GM21723 (cell line): ENCODE data around the gene OR6Y1.

Experiments
- ATAC-seq: cut with Tn5 transposase; IDR thresholded peaks from one replicate; pipeline ENCODE4 v1.9.1; 2021; ENCODE audit warnings: mild to moderate bottlenecking, moderate library complexity; ENCODE audit not compliant: unreplicated experiment

Gene OR6Y1, protein sequence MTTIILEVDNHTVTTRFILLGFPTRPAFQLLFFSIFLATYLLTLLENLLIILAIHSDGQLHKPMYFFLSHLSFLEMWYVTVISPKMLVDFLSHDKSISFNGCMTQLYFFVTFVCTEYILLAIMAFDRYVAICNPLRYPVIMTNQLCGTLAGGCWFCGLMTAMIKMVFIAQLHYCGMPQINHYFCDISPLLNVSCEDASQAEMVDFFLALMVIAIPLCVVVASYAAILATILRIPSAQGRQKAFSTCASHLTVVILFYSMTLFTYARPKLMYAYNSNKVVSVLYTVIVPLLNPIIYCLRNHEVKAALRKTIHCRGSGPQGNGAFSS

DNA sequence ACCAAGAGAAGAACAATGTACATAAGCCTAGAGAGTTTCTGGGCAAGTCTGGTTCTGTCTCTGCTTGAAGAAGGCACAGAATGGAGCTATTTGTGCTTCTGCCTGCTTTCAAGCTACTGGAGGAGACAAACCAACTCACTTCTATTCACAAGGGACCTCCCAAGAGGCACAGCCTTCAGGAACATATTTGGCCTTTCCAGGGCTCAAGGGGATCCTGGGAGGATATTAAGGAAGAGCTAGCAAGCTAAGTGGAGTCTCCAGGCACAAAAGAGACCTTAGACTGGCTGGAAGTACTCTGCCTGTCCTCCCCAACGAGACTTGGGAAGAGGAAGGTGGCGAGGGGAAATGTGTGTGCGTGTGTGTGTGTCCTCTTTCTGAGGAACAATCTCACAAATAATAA, at the start of gene OR6Y1:
Gene OR6Y1 (minus strand): TSS at position 54 of the 400 bp plus-strand sequence. CDS start 6,300 bp downstream, outside the sequence.
- no peak for ATAC-seq

DNA sequence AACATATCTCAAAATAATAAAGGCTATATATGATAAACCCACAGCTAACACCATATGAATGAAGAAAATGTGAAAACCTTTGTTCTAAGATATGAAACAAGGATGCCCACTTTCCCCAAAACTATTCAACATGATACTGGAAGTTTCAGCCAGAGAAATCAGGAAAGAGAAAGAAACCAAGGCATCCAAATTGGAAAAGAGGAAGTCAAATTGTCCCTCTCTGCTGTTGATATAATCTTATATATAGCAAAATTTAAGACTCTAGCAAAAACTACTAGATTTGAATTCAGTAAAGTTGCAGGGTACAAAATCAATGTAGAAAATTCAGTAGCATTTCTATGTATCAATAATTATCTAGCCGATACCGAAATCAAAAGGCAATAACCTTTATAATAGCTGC, 46.5 kb upstream of the OR6Y1 start:
- no peak for ATAC-seq

DNA sequence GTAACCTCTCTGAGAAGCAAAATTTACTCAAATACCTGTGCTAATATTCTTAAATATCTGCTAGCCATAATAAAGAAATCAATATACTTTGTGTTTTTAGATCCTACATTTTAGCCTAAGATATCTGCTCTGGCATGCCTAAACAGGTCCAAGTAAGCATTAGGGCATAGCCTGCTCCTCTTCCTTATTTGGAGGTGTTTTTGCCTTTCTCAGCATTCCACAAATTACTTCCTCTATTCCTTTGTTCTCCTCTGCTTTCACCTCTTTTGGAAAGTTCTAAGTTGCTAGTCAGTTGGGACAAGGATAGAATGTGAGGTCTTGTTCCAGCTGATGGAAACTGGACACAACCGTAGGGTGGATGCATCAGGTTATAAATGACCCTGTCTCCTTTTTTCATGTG, 32.7 kb upstream of the OR6Y1 start:
- no peak for ATAC-seq

DNA sequence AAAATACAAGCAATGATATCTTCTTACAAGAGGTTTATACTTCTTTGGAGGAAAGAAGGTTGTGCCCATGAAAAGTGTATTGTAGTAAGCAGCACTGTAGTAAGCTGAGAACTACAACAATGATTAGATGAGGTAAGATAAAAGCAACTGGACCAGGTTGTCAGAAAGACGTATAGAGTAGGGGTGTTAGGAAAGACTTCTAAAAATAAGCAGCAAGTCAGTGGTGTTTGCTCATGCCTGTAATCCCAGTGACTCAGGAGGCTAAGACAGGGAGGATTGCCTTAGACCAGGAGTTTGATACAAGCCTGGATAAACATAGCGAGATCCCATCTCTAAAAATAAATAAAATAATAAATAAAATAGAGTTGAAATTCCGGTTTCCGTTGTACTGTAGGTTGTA, 29.8 kb upstream of the OR6Y1 start:
- no peak for ATAC-seq

DNA sequence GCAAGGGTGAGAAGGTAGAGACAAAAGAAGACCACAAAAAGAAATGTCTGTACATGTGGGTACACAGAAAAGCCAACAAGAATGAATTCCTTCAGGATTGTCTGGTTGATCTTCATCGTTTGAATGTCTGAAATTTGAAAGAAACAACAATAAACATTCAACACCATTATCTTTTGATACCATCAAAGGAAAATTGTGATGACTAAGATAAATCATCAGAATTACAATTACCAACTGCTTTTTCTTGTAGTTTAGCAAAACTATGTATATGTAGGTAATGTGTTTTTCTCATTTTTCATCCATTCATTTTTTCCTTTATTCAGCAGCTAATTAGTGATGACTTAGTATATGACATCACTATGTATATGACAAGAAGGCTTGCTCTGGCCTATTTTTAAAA, 25.5 kb upstream of the OR6Y1 start, which contains the start of gene OR10X1:
Gene OR10X1 (minus strand): TSS at position 167 of the 400 bp plus-strand sequence. CDS start 0 bp downstream, at position 167.
- no peak for ATAC-seq

DNA sequence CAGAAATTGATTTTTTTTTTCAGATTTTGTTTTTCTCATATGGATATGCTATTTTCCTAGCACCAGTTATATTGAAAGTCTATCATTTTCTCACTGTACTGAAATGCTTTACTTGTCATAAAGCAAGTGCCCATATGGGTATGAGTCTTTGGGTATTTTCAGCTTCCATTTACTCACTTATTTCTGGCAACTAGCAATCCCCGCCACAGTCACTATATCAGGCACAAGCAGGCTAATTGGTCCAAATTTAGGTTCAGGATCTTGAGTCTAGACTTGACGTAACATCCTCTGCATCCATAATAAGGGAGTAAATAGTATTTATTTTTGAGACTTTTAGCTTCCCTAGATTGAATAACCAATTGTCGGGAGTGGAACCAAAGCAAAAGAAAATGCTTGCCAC, 23.4 kb upstream of the OR6Y1 start:
- no peak for ATAC-seq

DNA sequence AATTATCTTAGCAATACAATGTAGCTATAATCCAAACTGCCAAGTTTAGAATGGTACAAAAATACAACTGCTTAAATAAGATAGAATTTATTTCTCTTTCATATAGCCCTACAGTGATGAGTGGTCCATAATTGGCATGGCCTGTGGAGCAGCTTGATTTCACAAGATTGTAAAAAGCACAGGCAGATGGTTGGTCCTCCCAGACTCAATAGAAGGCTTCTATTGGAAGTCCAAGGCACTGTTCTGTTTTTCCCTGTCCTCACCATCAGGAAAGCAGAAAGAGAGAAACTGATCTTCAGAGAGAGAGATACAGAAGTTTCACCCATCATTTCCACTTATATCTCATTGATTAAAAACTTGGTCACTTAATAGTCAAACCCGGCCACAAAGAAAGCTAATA, 18.0 kb upstream of the OR6Y1 start:
- no peak for ATAC-seq

DNA sequence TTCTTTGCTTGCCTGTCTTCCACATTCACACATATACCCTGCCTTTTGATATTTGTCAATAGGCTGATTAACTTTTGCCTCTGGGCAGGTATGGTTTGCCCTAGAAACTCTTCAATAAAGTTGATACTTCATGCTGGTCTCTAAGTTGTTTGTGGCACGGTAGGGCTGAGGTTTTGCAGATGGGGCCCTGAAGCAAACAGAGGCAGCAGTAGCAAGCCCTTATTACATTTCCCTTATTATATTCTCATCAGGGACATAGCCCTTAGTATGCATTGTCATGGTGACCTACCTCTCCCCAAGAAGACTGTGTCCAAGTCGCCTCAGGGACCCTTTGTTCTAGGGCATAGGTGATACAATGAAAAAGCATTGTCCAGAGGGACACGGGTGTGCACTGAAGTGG, 16.3 kb upstream of the OR6Y1 start, which contains the start of gene OR6P1:
Gene OR6P1 (minus strand): TSS at position 101 of the 400 bp plus-strand sequence. CDS start 6,976 bp downstream, outside the sequence.
- ATAC-seq, result no peak

DNA sequence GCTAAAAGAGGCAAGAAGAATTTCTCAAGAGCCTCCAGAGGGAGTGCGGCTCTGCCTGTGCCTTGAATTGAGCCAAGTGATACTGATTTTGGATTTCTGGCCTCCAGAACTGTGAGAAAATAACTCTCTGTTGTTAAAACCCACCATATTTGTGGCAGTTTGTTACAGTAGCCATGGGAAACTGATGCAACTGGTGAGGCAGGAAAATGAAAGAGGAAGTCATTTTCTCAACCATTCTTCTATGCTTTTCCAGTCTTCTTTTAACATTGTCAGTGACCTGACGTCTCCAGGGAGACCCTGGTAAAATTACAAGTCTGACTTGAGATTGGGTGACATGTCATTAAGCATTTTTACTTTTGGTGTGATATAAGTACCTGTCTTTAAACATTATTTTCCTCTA, 10.4 kb upstream of the OR6Y1 start:
- ATAC-seq, result no peak

DNA sequence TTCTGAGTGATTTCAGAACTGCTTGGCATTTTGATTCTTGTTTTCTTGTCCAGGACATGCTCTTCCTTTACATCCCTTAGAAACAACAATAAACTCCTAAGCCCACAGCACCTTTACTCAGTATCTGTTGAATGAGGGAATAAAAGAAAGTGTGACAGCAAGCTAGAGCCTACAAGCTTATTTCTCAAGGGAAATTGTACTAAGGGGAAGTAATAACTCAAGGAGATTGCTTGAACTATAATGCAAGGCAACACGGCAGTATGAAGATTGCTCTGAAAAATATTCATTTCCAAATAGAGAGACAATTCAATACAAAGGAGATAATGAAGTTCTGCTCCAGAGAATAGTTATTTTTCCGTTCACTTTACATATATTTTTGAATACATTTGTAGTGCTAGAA, 9.6 kb upstream of the OR6Y1 start:
- no peak for ATAC-seq

DNA sequence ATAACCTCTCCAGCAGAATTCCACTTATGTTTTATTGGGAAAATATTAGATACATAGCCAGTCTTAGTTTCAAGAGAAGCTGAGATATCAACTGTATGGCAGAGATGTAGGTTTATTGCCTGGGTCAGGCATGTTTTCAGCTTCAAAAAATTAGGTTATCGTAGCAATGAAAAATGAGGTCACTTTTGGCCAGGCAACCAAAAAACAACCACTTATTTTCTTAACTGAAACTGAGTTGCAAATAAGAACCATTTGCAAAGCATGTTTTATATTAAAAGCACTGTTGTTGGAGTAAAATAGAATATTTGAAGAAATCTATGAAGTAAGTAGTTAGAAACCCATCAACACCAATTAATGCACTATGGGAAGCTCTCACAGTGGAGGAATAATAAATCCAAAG, 5.5 kb upstream of the OR6Y1 start:
- ATAC-seq, result no peak

DNA sequence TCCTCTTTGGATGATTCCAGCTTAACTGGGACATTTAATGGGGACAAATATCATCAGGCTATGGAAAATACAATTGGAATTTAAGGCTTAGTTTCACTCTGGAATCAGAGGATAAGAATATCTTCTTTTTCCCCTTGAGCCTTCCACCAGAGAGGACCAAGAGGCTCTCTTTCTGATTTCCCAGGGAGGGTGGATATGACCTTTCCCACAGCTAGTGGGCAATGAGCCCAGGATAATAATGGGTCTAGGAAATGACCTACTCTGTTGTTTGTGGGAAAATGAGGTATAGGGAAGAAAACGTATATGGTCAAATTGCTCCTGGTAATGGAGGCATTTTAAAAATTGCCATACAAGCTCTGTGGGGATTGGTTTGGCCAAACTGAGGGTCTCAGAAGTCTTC, 1.9 kb downstream of the OR6Y1 start:
- ATAC-seq, result no peak

DNA sequence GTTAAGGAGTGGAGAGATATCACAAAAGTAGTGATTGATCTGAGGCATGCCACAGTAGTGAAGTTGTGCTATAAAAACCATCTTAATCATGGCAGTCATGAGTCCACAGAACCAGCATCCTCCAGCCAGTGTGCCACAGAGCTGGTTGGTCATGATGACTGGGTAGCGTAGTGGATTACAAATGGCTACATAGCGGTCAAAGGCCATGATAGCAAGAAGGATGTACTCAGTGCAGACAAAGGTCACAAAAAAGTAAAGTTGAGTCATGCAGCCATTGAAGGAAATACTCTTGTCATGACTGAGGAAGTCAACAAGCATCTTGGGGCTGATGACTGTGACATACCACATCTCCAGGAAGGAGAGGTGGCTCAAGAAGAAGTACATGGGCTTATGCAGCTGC, 6.7 kb downstream of the OR6Y1 start:
- ATAC-seq, result no peak

DNA sequence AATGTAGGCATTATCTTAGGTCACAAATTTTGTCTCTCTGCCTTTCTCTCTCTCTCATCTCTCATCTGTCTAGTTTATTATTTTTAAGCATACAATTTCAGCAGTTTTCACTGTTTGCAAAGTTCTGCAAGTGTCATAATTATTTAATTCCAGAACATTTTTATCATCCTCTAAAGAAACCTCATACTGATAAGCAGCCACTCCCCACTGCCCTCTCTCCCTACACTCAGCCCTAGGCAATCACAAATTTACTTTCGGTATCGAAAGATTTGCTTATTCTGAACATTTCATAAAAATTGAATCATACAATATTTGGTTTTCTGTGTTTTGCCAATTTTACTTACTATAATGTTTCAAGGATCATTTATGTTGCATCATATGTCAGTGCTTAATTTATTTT, 16.6 kb downstream of the OR6Y1 start:
- no peak for ATAC-seq

DNA sequence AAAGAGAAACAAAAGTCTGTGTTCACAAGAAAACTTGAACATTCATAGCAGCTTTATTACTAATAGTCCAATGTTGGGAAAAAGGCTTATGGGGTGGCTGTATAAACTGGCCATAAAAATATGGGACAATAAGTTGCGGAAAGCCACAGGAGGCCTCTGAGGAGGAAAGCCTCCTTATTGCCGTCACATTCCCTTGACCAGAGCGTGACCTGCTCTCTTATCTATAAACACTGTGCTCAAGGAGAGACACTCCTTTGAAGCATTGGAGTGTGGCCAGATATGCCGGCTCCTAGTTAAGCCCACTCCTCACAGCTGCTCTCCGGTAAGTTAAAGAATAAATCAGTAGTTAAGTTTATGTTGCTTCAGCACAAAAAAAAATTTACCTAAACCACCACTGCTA, 19.7 kb downstream of the OR6Y1 start:
- no peak for ATAC-seq

DNA sequence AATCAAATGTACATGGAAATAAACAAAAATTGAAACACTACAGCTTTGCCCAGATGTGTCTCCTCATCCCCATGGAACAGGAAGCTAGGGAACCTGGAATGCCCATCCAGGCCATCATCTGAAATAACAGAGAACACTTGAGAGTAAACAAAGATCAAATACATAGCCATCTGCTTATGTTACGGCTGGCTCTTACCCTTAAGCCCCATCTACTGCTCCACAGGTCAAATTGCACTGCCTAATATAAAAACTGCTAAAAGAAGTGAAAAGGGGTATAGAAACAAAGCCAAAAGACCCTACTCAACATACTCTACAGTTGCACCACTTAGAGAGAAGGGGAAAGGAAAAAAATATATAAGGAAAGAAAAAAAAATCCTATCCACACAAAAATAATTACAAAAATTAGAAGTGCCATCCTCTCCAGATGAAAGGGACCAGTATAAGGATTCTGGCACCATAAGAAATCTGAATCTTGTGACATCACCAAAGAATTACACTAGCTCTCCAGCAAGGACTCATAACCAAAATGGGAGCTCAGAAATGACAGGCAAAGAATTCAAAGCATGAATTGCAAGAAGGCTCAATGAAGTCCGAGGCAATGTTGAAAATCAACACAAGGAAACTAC, 26.9 kb downstream of the OR6Y1 start:
- no peak for ATAC-seq

DNA sequence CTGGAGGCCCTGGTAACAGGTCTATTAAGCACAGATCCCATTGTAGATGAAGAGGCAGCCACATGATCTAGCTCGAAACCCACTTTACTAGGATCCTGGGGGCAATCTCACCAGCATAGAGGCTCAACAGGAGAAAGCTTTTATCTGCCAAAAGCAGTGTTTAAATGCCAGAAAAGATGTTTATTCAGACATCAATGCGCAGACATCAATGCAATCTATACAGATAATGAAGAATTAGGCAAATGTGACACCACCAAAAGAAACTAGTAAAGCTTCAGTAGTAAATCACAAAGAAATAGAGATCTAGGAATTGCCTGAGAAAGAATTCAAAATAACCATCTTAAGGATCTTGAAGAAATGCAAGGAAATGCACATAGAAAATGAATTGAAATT, 32.5 kb downstream of the OR6Y1 start:
- ATAC-seq, result no peak

DNA sequence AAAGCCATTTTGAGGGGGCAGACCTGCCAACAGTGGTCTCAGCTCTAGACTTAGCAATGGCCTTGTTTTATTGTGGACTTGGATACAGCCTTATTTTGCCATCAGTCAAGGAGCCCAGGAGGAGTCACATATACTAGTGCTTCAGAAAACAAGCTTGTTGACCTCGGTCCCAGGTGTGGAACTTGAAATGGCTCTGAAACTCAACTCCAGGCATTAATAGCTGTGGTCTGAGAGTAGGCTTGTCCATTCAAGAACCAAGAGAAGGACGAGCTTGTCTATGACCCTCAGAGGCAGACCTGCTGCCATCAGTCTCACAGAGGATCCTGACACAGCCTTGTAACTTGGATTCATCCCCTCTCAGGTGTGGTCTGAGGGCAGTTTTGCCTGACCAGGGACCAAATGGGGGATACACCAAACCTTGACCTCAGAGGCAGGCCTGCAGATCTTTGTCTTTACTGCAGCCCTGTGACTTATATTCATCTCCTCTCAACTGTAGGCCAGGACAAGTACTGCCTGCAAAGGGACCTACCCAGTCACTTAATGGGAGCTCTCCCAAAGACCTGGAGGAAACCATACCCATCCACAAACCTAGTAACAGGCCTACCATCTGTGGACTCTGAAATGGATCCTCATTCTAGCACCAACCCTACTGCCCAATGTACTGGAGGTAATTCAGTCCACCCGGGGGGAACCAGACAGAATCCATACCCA, 33.1 kb downstream of the OR6Y1 start:
- ATAC-seq, result no peak

DNA sequence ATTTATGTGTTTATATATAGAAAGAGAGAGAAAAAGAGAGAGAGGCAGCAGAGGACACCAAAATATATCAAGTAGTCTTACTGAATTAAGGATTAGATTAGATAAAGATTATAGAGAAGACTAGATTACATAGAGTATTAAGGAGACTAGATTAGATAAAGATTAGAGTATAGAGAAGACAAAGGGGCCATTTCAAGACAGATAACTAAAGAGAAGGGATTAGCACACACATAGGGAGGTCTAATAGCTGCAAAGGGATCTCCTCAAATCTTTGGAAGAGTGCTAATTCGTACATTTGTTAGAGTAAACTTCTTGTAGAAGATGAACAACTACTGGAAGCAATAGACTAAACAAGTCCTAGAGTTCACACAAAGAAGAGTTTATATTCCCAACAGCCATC, 34.2 kb downstream of the OR6Y1 start:
- ATAC-seq, result no peak

DNA sequence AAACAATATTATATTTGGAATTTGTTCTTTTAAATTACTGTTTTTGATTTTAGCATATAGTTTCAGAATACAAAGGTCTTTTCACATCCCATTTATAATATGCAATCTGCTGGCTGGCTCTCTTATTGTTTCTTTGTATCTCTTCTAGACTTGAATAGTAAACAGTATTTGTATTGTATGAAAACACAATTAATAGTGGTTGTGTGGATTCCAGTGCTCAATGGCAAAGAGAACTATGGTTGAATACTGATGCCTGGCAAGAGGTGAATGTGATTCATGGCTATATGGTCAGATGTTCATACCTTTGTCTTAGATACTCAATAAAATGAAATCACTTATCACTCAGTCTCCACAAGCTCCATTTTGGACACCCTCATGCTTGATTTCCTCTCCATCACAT, 37.2 kb downstream of the OR6Y1 start:
- ATAC-seq, result no peak

DNA sequence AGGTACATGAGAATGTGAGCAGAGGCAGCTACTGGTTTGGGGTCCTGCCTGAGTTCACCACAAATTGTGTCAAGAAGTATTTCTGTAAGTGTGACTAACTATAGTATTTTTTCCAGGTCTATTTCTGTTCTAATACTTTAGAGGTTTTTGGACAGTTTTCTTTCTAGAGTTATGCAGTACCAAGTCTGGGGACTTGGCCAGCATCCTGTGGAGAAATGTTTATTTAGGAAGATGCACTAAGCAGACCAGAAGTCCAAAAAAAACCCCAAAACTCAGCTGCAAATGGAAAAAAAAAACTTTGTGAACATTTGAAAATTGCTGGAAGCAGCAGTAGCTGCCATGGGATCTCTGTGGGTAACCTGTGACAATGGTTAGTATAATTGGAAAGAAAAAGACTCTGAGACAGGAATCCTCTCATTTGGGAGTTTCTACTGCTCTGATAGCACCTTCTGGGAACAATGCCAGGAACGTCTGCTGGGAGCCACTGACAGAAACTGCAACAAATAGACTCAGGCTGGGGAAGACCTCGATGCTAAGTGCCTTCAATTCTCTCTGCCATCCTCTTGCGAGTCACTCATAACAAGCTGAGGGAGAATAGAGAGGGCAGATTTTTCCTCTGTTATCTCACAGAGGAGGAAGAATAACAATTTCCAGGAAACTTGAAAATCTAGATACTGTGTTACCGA, 44.6 kb downstream of the OR6Y1 start:
- ATAC-seq, result no peak
